DOHH2 (cell line): ENCODE measurements around the gene CYS1.

Source experiments
- EZH2phosphoT487 ChIP-seq: fragments of 200-600 bp; sonication (generic); IDR thresholded peaks from 2 replicates; pipeline ENCODE4 v1.6.1; 2017; ENCODE audit warnings: borderline replicate concordance, mild to moderate bottlenecking, antibody characterized with exemption, low read length, moderate library complexity, mixed read lengths
- TF ChIP-seq, protein P1 (sequence below): fragments of 200-600 bp; sonication (generic); IDR thresholded peaks from one replicate; pipeline ENCODE4 v1.5.1; 2014; ENCODE audit warnings: antibody characterized with exemption, mild to moderate bottlenecking, low read depth, low read length; ENCODE audit not compliant: poor library complexity, severe bottlenecking

DNA sequence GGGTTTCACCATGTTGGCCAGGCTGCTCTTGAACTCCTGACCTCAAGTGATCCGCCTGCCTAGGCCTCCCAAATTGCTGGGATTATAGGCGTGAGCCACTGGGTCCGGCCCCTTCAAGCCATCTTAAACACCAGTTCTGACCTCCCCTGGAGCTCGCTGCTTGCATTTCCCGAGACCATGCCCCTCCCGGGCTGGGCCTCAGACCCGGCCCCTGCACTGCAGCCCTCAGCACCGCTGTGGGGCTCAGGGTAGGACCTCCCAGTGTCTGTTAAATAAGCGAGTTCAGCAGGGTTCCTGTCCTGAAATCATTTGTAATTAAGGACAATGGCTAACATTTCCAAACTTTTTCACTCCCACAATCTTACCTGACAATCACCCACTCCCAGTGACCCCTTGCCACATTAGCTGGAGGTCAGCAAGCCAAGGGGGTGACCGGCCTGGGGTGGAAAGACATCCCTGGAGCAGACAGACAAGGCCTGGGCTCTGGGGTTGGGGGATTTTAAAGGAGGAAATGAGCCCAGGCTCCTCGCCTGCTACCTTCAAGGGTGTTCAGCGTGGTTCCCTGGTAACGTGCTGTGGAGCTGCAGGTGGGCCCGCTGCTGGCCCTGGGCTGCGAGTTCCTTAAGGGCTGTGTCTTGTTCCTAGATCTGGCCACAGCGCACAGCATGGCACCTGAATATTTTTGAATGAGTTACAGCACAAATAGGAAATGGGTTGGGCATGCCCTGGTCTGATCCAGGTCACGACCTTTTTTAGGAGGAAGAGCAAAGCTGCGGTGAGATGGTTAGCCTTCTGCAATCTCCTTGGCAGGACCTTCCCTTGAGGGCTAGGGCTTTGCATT, 15.1 kb downstream of the CYS1 start:
- TF ChIP-seq, protein P1, sequence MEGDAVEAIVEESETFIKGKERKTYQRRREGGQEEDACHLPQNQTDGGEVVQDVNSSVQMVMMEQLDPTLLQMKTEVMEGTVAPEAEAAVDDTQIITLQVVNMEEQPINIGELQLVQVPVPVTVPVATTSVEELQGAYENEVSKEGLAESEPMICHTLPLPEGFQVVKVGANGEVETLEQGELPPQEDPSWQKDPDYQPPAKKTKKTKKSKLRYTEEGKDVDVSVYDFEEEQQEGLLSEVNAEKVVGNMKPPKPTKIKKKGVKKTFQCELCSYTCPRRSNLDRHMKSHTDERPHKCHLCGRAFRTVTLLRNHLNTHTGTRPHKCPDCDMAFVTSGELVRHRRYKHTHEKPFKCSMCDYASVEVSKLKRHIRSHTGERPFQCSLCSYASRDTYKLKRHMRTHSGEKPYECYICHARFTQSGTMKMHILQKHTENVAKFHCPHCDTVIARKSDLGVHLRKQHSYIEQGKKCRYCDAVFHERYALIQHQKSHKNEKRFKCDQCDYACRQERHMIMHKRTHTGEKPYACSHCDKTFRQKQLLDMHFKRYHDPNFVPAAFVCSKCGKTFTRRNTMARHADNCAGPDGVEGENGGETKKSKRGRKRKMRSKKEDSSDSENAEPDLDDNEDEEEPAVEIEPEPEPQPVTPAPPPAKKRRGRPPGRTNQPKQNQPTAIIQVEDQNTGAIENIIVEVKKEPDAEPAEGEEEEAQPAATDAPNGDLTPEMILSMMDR, result no peak
- TF ChIP-seq EZH2phosphoT487, result no peak
